K562 (cell line): ENCODE results near the gene SNX19. TPM values are rescaled to one million over a fixed set of nuclear protein-coding genes. Genes with fewer than 3 reads are reported as not detected.

Experiments
- ATAC-seq: fragments of 200-7000 bp; cut with Tn5 transposase; 3 replicates; pipeline ENCODE4 v1.9.1; 2020; ENCODE audit warnings: moderate library complexity
- BruUV-seq: library from RNA; stranded (reverse); fragments of 400-500 nt; replicated peaks from 2 replicates; lab custom pipeline; 2021; lab: Mats Ljungman, UMichigan
- CTCF ChIA-PET: fragments of 300-600 bp; formaldehyde crosslinking; extraction: SDS; loops from one replicate; lab custom pipeline; 2021; ENCODE audit warnings: low intra/inter-chr PET ratio; lab: Yijun Ruan, JAX
- POLR2A ChIA-PET: fragments of 300-600, 350-650 bp; sonication (Branson Sonifier 250); formaldehyde crosslinking; extraction: SDS; loops from one replicate; lab custom pipeline; 2021; ENCODE audit warnings: antibody characterized with exemption, inconsistent platforms; lab: Yijun Ruan, JAX
- DNase-seq, 4 experiments: peaks; one replicate each; pipeline versions ENCODE4 v3.0.0 to v3.0.0-alpha.2; 2011 to 2018; ENCODE audit warnings: low spot score in 3 of 4, mixed read lengths in 3 of 4; ENCODE audit errors: extremely low read depth in 1 of 4
- FAIRE-seq: peaks from 2 replicates; lab custom pipeline; 2011; peaks lifted over from hg19 to GRCh38; lab: Jason Lieb, UNC
- H2AFZ ChIP-seq: 2 replicates; pipeline ENCODE4 v1.6.0; 2011; ENCODE audit warnings: low read depth, low read length, control low read depth, inconsistent platforms
- H3K27ac ChIP-seq: fragments of 200-600 bp; 3 replicates; pipeline ENCODE4 v1.8.0; 2011; ENCODE audit warnings: low read depth, mild to moderate bottlenecking, control low read depth, inconsistent platforms, low read length, moderate library complexity, mixed read lengths; ENCODE audit errors: extremely low read depth
- H3K27me3 ChIP-seq, 2 experiments: fragments of 300-600 bp in 1 of 2; 2 replicates in 1 of 2; 3 replicates in 1 of 2; pipeline versions ENCODE4 v1.6.0 to v1.8.0; 2011; ENCODE audit warnings: inconsistent platforms in 2 of 2, low read length in 2 of 2, mild to moderate bottlenecking in 1 of 2, mixed read lengths in 1 of 2, moderate library complexity in 1 of 2; ENCODE audit not compliant: control insufficient read depth in 2 of 2, insufficient read depth in 2 of 2
- H3K36me3 ChIP-seq: fragments of 300-600 bp; 3 replicates; pipeline ENCODE4 v1.8.0; 2011; ENCODE audit warnings: mild to moderate bottlenecking, low read length, inconsistent platforms; ENCODE audit not compliant: control insufficient read depth, insufficient read depth
- H3K4me1 ChIP-seq, 2 experiments: fragments of 200-600 bp in 1 of 2; replicated peaks in 1 of 2; 2 replicates in 1 of 2; 3 replicates in 1 of 2; pipeline versions ENCODE4 v1.5.1 to v1.8.0; 2011; ENCODE audit warnings: inconsistent platforms in 2 of 2, low read length in 2 of 2, mild to moderate bottlenecking in 1 of 2, mixed read lengths in 1 of 2, moderate library complexity in 1 of 2; ENCODE audit not compliant: control insufficient read depth in 2 of 2, insufficient read depth in 2 of 2
- H3K4me2 ChIP-seq: 2 replicates; pipeline ENCODE4 v1.6.1; 2011; ENCODE audit warnings: low read length, control low read depth, inconsistent platforms, mixed read lengths; ENCODE audit not compliant: insufficient read depth
- H3K4me3 ChIP-seq: fragments of 200-600 bp; sonication (generic), shearing (Covaris generic); 2 replicates; pipeline ENCODE4 v1.5.1; 2016; ENCODE audit warnings: control low read depth, inconsistent platforms
- H3K79me2 ChIP-seq: fragments of 200-600 bp; 3 replicates; pipeline ENCODE4 v1.8.0; 2011; ENCODE audit warnings: low read length, inconsistent platforms; ENCODE audit not compliant: control insufficient read depth, insufficient read depth
- H3K9ac ChIP-seq, 2 experiments: 2 replicates each; pipeline versions ENCODE4 v1.6.0 to v1.6.1; 2011; ENCODE audit warnings: low read depth in 2 of 2, low read length in 2 of 2, control low read depth in 1 of 2, inconsistent platforms in 1 of 2, mild to moderate bottlenecking in 1 of 2, mixed read lengths in 1 of 2; ENCODE audit not compliant: insufficient read depth in 1 of 2
- H3K9me1 ChIP-seq: one replicate; pipeline ENCODE4 v1.6.0; 2011; ENCODE audit warnings: inconsistent platforms, mild to moderate bottlenecking, low read length, moderate library complexity; ENCODE audit not compliant: control insufficient read depth, insufficient read depth
- H3K9me3 ChIP-seq: replicated peaks from 2 replicates; pipeline ENCODE4 v1.5.1; 2011; ENCODE audit warnings: low read depth, low read length, inconsistent platforms; ENCODE audit not compliant: control insufficient read depth, insufficient read depth
- H4K20me1 ChIP-seq: replicated peaks from 2 replicates; pipeline ENCODE4 v1.6.1; 2011; ENCODE audit warnings: low read length, inconsistent platforms, mixed read lengths; ENCODE audit not compliant: control insufficient read depth, insufficient read depth
- COPS2 ChIP-seq: fragments of 450-650 bp; conservative IDR thresholded peaks from 2 replicates; pipeline ENCODE4 v1.6.1; 2016; ENCODE audit warnings: mild to moderate bottlenecking, moderate library complexity
- ELK3 ChIP-seq: fragments of 450-650 bp; formaldehyde crosslinking; IDR thresholded peaks from 2 replicates; pipeline ENCODE4 v1.4.0; 2020; ENCODE audit warnings: mild to moderate bottlenecking
- HIVEP1 ChIP-seq: fragments of 250-450 bp; sonication (Bioruptor Pico); IDR thresholded peaks from 2 replicates; pipeline ENCODE4 v1.4.0; 2020; ENCODE audit warnings: mild to moderate bottlenecking
- RUNX1 ChIP-seq: sonication (generic); IDR thresholded peaks from 2 replicates; pipeline ENCODE4 v1.6.1; 2016; ENCODE audit warnings: antibody characterized with exemption, low read depth
- SMAD2 ChIP-seq: fragments of 150-350 bp; IDR thresholded peaks from 2 replicates; pipeline ENCODE4 v1.6.1; 2014; ENCODE audit warnings: low read depth, mild to moderate bottlenecking, low read length
- SRF ChIP-seq, 2 experiments: fragments of 250-450, 450-650 bp in 1 of 2; sonication (Bioruptor Pico) in 1 of 2; sonication (generic) in 1 of 2; formaldehyde crosslinking; IDR thresholded peaks; 2 replicates each; pipeline versions ENCODE4 v1.5.0 to v1.5.1; 2020 to 2022; ENCODE audit warnings: mild to moderate bottlenecking in 1 of 2, missing genetic modification reagents in 1 of 2
- TAL1 ChIP-seq: fragments of 450-650 bp; IDR thresholded peaks from 2 replicates; pipeline ENCODE4 v1.6.1; 2016; ENCODE audit warnings: mild to moderate bottlenecking
- U2AF1 ChIP-seq: fragments of 200-400 bp; formaldehyde crosslinking; optimal IDR thresholded peaks from 2 replicates; pipeline ENCODE3; 2017; ENCODE audit warnings: mild to moderate bottlenecking, low read depth, low read length, moderate library complexity
- U2AF2 ChIP-seq: fragments of 200-400 bp; formaldehyde crosslinking; optimal IDR thresholded peaks from 2 replicates; pipeline ENCODE3; 2017; ENCODE audit warnings: low read depth, mild to moderate bottlenecking, low read length
- ZNF592 ChIP-seq: fragments of 450-650 bp; IDR thresholded peaks from 2 replicates; pipeline ENCODE4 v1.6.1; 2017; ENCODE audit warnings: antibody characterized with exemption, mild to moderate bottlenecking
- WGBS: fragments of 100-300 bp; shearing (Covaris generic); methylation state at CpG from one replicate; pipeline ENCODE4 v1.1.6; 2016; ENCODE audit warnings: low coverage, mixed read lengths; ENCODE audit not compliant: insufficient coverage; ENCODE audit errors: missing lambda C conversion rate; 5-methylcytosine and 5-hydroxymethylcytosine counted together
- in situ Hi-C: fragments of 300-500 bp; cut with MboI; formaldehyde crosslinking; loops from 4 replicates; pipeline ENCODE4 v1.15.0; 2018; ENCODE audit warnings: inconsistent platforms, mixed read lengths
- intact Hi-C: fragments of 100-400 bp; cut with micrococcal nuclease; formaldehyde crosslinking; loops from 2 replicates; pipeline ENCODE4 v1.14.2; 2022
- polyA plus RNA-seq, 8 experiments: library from polyadenylated mRNA; depleted of rRNA in 4 of 8; stranded (reverse) in 5 of 8; unstranded in 3 of 8; fragments of >200 nt; fragmentation: Nextera tagmentation in 2 of 8; fragmentation: Illumina TruSeq in 1 of 8; extraction: Ambion mirVana in 2 of 8; extraction: Trizol in 1 of 8; gene quantifications; 2 replicates each; pipeline versions ENCODE4 v1.2.1 to v1.2.3, GENCODE V29; 2011 to 2014; ENCODE audit warnings: inconsistent platforms in 1 of 8, missing spikeins in 1 of 8
- total RNA-seq, 7 experiments: library from RNA; depleted of rRNA in 6 of 7; stranded (reverse); fragments of >200 nt in 6 of 7; fragmentation: Illumina TruSeq in 2 of 7; extraction: Trizol in 2 of 7; gene quantifications; 2 replicates each; pipeline versions ENCODE4 v1.2.1 to v1.2.3, GENCODE V29; 2011 to 2021; ENCODE audit warnings: low replicate concordance in 1 of 7

Gene SNX19
- total and polyA plus RNA-seq, 9 of the 15 experiments (the other 6 are each of a cell fraction or from before 2014, with no cell fraction given): 2.2 to 31.3 (median 19.6) TPM

DNA sequence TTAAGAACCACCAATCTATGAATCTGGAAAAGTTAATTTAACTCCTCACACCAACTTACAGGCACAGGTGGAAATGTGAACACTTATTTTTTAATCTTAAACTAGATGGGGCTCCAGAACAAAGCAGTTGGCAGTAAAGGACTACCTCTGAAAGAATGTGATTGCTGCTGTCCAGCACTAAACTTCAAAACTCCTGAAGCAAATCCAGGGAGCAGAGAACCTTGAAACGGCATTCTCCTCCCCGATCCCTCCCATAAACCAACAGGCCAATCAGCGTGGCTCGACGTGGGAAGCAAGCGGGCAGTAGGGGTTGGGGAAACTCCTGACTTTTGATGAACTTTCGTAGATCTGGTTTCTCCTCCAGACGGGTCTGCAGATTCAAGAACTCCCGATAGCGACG is 5.0 kb downstream of the SNX19 start (continued):
- no peak for TF ChIP-seq ZNF592
- TF ChIP-seq, all 486 proteins: peak for 0

- Histone ChIP-seq H3K9me1 (no peaks in the 10 kb centered on the region), H3K27ac (no peak overlapping the region), H3K79me2 (peaks cover 17% of the 10 kb centered on the region), H2AFZ (no peak overlapping the region), H3K4me1 (peaks cover 2 to 5% of the 10 kb centered on the region in 2 experiments; a peak in 2 of 5 replicates), H3K36me3 (peaks cover 90% of the 10 kb centered on the region), H3K27me3 (no peaks in the 10 kb centered on the region), H4K20me1 (no peaks in the 10 kb centered on the region), H3K9me3 (no peaks in the 10 kb centered on the region), H3K9ac (no peak overlapping the region), H3K4me3 (no peak overlapping the region)
- CTCF ChIA-PET: no interaction called here
- no TSS peak for BruUV-seq
- intact Hi-C loops: no loop called here
- 83% methylated on average over 1 of the region's 1 CpG for WGBS
- DNase-seq (no peak), ATAC-seq (no peak), FAIRE-seq (no peak)
- POLR2A ChIA-PET: interaction anchor here (0.6 kb wide), 1 partner anchor 149 kb away, joined by 3 read pairs; no protein-coding TSS in a partner anchor
- in situ Hi-C loops: loop anchor here (25.0 kb wide), 1 partner anchor 753 kb away; no protein-coding TSS in a partner anchor
- TF ChIP-seq U2AF1: no peak
- no peak for TF ChIP-seq RUNX1
- TF ChIP-seq ELK3 (CRISPR knock-in tag): no peak
- no peak for TF ChIP-seq HIVEP1 (CRISPR knock-in tag)
- TF ChIP-seq COPS2: no peak
- TF ChIP-seq TAL1: no peak
- no peak for TF ChIP-seq U2AF2
- no peak for TF ChIP-seq SMAD2
- TF ChIP-seq SRF (CRISPR knock-in tag; IDR thresholded peaks at IDR 0.05): no peak
- TF ChIP-seq, all 486 proteins: peak for 0
- no peak overlapping the region for H3K4me2 ChIP-seq
These were observed 6.6 kb downstream of the SNX19 start for GRCh38 chr11:130909650-130910049.
